Measurements from ENCODE around the gene TRH. TPM values are rescaled to one million over a fixed set of nuclear protein-coding genes. Genes with fewer than 3 reads are reported as not detected.

The TRH gene
- total RNA-seq, 1 donor from 2014 or later = 5.3 TPM

DNA sequence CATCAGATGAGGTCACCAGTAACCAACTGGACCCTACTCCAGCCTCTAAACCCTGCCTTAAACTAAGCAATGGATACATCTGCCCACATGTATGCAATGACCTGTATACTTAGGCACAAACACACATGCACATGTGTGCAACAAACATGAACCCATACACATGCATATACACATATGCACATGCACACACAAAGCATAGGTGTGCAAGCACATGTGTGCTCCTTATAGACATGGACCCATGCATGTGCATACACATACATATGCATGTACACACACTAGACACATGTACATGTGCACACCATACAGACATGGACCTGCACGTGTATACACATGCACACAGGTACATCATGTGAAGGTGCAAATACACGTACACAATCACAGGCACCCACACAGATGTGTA lies 8.6 kb upstream of the TRH start:
- TF ChIP-seq, protein P1, sequence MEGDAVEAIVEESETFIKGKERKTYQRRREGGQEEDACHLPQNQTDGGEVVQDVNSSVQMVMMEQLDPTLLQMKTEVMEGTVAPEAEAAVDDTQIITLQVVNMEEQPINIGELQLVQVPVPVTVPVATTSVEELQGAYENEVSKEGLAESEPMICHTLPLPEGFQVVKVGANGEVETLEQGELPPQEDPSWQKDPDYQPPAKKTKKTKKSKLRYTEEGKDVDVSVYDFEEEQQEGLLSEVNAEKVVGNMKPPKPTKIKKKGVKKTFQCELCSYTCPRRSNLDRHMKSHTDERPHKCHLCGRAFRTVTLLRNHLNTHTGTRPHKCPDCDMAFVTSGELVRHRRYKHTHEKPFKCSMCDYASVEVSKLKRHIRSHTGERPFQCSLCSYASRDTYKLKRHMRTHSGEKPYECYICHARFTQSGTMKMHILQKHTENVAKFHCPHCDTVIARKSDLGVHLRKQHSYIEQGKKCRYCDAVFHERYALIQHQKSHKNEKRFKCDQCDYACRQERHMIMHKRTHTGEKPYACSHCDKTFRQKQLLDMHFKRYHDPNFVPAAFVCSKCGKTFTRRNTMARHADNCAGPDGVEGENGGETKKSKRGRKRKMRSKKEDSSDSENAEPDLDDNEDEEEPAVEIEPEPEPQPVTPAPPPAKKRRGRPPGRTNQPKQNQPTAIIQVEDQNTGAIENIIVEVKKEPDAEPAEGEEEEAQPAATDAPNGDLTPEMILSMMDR (conservative IDR thresholded peaks at IDR 0.05) = no peak
- Mint-ChIP-seq H3K4me3 (no peak overlapping the region), H3K4me1 (ENCODE audit: unreplicated experiment) (peaks cover 33% of the 10 kb centered on the region), H3K36me3 (no peaks in the 10 kb centered on the region), H3K27ac (no peak overlapping the region), H3K27me3 (peaks cover 25% of the 10 kb centered on the region), H3K9me3 (no peaks in the 10 kb centered on the region)
- DNase-seq (ENCODE audit: extremely low spot score, unreplicated experiment) = no peak

DNA sequence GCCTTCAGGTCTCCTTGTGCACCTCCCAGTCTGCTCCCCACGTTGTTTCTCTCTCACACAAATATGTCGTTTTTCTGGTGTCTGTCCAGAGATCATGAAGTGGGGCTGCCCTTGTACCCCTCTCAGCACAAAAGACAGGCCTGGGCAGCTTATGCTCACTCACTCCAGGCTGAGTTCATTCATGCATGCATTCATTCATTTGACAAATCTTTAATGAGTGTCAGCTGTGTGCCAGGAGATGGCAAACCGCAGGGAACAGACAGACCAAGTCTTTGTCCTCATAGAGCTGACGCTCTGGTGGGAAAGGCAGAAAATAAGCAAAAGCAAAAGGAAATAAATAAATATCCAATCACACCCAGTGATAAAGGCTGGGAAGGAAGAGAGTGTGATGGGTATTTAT lies 7.6 kb upstream of the TRH start:
- H3K4me1 Mint-ChIP-seq (ENCODE audit: unreplicated experiment) = peaks cover 39% of the 10 kb centered on the region
- no peak overlapping the region for H3K27ac Mint-ChIP-seq
- no peaks in the 10 kb centered on the region for H3K9me3 Mint-ChIP-seq
- peaks cover 31% of the 10 kb centered on the region for H3K27me3 Mint-ChIP-seq
- no peak for DNase-seq (ENCODE audit: extremely low spot score, unreplicated experiment)
- TF ChIP-seq, protein P1 (conservative IDR thresholded peaks at IDR 0.05) = no peak
- H3K36me3 Mint-ChIP-seq = no peaks in the 10 kb centered on the region
- H3K4me3 Mint-ChIP-seq = no peak overlapping the region

DNA sequence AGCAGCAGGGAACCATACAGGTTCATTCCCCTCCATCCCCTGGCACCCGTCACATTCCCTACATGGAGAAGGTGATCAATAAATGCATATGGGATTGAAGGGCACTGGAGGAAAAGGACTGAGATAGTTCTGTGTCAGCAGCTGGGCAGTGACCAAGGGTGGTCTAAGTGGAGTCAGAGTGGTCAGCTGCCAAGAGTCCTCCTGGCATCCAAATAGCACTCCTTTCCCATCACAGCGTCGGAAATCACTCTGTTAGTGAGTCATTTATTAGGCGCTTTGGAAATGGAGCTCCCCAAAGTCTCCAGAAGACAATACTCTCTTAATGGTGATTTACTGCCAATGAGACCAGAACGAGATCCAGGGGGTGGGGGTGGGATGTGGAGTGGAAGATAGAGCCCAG lies 6.8 kb upstream of the TRH start:
- H3K9me3 Mint-ChIP-seq = no peaks in the 10 kb centered on the region
- no peaks in the 10 kb centered on the region for H3K36me3 Mint-ChIP-seq
- H3K27me3 Mint-ChIP-seq = peaks cover 40% of the 10 kb centered on the region
- DNase-seq (ENCODE audit: extremely low spot score, unreplicated experiment) = no peak
- TF ChIP-seq, protein P1 (conservative IDR thresholded peaks at IDR 0.05) = no peak
- H3K4me3 Mint-ChIP-seq = no peak overlapping the region
- no peak overlapping the region for H3K27ac Mint-ChIP-seq
- H3K4me1 Mint-ChIP-seq (ENCODE audit: unreplicated experiment) = peaks cover 39% of the 10 kb centered on the region

DNA sequence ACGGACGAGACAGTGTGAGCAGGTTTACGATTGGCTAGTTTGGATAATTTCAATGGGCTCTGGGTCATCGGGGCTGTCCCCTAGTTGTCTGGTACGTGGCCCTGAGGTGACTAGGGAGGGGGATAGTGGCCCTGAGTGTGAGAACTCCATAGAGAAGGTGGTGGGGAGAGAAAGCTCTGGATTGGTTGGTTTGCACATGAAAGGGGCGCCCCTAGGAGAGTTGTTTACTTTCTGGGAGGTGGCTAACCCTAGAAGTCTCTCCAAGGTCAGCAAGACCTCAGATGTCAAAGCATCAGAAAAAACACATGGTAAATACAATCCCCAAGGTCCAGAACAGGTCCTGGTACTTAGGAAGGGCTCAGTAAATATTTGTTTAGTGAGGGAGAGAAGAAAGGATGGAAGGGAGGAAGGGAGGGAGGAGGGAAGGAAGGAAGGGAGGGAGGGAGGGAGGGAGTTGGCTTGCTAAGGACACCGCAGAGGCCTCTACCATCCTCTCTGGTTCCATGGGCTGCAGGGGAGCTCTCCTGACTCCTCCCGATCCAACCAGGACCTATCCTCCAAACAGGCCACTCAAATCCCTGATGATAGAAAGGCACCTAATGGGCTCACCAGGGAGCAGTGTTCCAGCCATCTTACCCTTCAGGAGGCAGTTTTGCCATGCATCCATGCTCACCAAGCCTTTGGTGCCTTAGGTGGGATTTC lies 3.0 kb upstream of the TRH start:
- Mint-ChIP-seq H3K27ac (no peak overlapping the region), H3K9me3 (no peaks in the 10 kb centered on the region), H3K36me3 (no peaks in the 10 kb centered on the region), H3K4me1 (ENCODE audit: unreplicated experiment) (peaks cover 33% of the 10 kb centered on the region), H3K27me3 (peaks cover 73% of the 10 kb centered on the region), H3K4me3 (peak overlapping the region; percentile 19)
- TF ChIP-seq, protein P1 (conservative IDR thresholded peaks at IDR 0.05) = no peak
- DNase-seq (ENCODE audit: extremely low spot score, unreplicated experiment) = no peak

DNA sequence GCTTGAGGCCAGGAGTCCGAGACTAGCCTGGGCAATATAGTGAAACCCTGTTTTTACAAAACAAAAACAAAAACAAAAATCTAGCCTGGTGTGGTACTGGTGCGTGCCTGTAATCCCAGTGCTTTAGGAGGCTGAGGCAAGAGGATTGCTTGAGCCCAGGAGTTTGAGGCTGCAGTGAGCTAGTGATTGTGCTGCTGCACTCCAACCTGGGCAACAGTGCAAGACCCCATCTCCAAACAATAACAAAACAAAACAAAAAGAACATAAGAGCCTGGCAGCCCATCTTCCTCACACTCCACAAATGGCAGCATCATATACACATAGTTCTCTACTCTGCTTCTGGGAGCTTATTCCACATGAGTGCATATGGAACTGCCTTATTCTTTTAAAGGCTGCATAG lies 2.2 kb upstream of the TRH start:
- Mint-ChIP-seq H3K36me3 (no peaks in the 10 kb centered on the region), H3K9me3 (no peaks in the 10 kb centered on the region), H3K27me3 (peaks cover 76% of the 10 kb centered on the region), H3K4me1 (ENCODE audit: unreplicated experiment) (peaks cover 25% of the 10 kb centered on the region), H3K4me3 (no peak overlapping the region), H3K27ac (no peak overlapping the region)
- TF ChIP-seq, protein P1 (conservative IDR thresholded peaks at IDR 0.05) = no peak
- no peak for DNase-seq (ENCODE audit: extremely low spot score, unreplicated experiment)

Measured in type B pancreatic cell (in vitro differentiated cells).